Coronary artery (tissue), 2 donors: ENCODE measurements around the gene BASP1.
"Not testable (repeated sequence)": the region's sequence is repeated elsewhere in the genome, so short reads cannot be mapped to it uniquely, and the experiment has no call there.

Source experiments
- DNase-seq: peaks from one replicate; pipeline ENCODE4 v3.0.0-alpha.2; 2017; ENCODE audit warnings: low spot score
- H3K27ac ChIP-seq, 2 donors: fragments of 200-600 bp; sonication (generic); one replicate each; pipeline ENCODE4 v1.5.1; 2016 to 2019
- H3K4me3 ChIP-seq: fragments of 200-600 bp; sonication (generic); 2 replicates; pipeline ENCODE4 v1.5.1; 2016; ENCODE audit warnings: mild to moderate bottlenecking, moderate library complexity
- TF ChIP-seq, protein P1 (sequence below): fragments of 200-600 bp; sonication (generic); IDR thresholded peaks from one replicate; pipeline ENCODE4 v1.5.1; 2019; ENCODE audit warnings: antibody characterized with exemption

The BASP1 gene

DNA sequence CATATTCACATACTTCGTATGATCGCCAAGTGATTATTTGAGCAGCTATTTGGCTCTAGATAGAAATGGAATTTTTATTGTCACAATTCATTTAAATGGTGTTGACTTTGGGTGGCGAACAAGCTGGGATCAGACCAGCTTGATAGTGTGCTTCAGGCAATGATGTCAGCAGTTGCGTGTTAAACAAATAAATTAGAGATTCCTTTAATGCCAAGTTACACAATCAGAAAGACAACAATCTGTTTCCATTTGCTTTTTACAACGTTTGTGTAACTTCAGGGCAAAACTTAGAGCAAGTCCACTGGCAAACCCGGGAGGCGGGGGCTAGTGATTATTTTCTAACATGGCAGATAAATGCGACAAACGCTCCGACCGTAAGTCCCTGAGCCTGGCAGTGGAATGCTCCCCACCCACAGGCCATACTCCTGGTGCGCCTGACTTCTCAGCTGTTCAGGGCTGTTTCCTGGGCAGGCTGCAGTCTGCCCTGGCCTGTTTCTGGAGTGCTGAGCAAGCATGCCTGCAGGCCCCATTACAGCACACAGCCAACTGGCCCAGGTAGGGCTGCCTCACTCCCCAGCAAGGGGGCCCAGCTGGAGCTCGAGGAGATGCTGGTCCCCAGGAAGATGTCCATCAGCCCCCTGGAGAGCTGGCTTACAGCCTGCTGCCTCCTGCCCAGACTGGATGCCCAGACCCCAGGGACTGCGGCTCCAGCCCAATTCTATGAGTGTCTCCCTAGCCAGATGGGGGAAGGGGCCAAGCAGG, 88.7 kb downstream of the BASP1 start:
- H3K27ac ChIP-seq, result peak overlapping the region; percentile 65 to 86
- peak; percentile 79 for DNase-seq
- TF ChIP-seq, protein P1, sequence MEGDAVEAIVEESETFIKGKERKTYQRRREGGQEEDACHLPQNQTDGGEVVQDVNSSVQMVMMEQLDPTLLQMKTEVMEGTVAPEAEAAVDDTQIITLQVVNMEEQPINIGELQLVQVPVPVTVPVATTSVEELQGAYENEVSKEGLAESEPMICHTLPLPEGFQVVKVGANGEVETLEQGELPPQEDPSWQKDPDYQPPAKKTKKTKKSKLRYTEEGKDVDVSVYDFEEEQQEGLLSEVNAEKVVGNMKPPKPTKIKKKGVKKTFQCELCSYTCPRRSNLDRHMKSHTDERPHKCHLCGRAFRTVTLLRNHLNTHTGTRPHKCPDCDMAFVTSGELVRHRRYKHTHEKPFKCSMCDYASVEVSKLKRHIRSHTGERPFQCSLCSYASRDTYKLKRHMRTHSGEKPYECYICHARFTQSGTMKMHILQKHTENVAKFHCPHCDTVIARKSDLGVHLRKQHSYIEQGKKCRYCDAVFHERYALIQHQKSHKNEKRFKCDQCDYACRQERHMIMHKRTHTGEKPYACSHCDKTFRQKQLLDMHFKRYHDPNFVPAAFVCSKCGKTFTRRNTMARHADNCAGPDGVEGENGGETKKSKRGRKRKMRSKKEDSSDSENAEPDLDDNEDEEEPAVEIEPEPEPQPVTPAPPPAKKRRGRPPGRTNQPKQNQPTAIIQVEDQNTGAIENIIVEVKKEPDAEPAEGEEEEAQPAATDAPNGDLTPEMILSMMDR, result no peak
- H3K4me3 ChIP-seq, result peak overlapping the region; percentile 50

DNA sequence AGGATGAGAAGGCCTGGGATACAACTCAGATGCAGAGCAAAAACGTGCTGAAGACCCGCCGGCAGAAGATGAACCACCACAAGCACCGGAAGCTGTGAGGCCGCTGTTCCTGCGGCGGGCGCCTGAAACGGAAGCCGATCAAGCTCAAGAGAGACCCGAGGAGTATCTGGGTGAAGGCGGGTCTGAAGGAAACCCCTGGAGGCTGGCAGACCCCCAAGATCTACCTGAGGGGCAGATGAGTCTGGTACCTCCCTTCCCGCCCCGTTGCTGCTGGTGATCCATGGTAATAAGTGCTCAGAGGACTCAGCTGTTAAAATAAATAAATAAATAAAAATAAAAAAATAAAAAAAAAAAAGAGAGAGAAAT, 89.3 kb downstream of the BASP1 start:
- no peak for DNase-seq
- TF ChIP-seq, protein P1, result no peak
- Histone ChIP-seq H3K27ac (peak overlapping the region; percentile 65 to 86), H3K4me3 (peak overlapping the region; percentile 50)

DNA sequence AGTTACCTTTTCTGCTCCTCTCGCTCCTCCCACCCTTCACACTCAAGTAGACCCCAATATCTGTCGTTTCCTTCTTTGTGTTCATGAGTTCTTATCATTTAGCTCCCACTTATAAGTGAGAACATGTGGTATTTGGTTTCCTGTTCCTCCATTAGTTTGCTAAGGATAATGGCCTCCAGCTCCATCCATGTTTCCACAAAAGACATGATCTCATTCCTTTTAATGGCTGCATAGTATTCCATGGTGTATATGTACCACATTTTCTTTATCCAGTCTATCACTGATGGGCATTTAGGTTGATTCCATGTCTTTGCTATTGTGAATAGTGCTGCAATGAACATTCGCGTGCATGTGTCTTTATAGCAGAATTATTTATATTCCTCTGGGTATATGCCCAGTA, 90.0 kb downstream of the BASP1 start:
- not testable (repeated sequence) for H3K4me3 ChIP-seq, H3K27ac ChIP-seq, DNase-seq

DNA sequence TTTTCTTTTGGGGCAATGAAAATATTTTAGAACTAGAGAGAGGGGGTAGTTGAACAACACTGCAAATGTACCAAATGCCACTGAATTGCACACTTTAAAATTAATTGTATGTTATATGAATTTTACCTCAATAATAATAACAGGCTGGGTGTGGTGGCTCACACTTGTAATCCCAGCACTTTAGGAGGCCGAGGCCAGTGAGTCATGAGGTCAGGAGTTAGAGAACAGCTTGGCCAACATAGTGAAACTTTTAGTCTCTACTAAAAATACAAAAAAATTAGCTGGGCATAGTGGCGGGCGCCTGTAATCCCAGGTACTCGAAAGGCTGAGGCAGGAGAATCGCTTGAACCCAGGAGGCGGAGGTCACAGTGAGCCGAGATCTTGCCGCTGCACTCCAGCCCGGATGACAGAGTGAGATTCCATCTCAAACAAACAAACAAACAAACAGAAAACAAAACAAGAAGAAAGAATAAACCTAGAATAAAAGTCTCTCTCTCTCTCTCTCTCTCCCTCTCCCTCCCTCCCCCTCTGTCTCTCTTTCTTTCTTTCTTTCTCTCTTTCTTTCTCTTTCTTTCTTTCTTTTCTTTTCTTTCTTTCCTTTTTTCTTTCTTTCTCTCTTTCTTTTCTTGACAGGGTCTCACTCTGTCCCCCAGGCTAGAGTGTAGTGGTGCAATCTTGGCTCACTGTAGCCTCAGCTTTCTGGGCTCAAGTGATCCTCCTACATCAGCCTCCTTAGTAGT, 91.1 kb downstream of the BASP1 start:
- TF ChIP-seq, protein P1, result no peak
- Histone ChIP-seq H3K4me3 (no peak overlapping the region), H3K27ac (no peak overlapping the region)
- no peak for DNase-seq

DNA sequence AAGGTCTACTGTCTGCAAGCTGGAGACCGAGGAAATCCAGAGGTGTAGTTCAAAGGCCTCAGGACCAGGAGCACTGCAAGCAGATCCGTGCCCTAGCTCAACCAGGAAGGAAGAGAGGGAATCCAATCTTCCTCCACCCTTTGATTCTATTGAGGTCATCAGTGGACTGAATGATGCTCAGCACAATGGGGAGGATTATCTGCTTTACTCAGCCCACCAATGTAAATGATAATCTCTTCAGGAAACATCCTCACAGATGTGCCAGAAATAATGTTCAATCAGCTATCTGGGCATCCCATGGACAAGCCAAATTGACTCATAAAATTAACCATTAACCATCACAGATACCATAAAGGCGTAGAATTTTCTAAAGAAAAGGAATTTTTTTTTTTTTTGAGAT, 92.0 kb downstream of the BASP1 start:
- Histone ChIP-seq H3K27ac (no peak overlapping the region), H3K4me3 (no peak overlapping the region)
- no peak for DNase-seq
- TF ChIP-seq, protein P1, result no peak

DNA sequence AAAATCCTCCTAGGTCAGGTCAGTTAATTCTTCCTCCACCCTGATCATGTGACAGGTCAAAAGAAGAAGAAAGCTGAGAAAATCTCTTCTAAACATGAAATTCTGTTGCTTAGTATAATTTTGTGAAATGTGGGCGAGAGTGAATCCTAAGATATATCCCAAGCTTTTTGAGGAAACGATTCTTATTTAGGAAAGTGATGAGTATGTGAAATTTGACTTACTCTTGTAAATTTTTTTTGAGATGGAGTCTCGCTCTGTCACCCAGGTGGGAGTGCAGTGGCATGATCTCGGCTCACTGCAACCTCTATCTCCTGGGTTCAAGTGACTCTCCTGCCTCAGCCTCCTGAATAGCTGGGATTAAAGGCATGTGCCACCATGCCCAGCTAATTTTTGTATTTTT, 93.1 kb downstream of the BASP1 start:
- not testable (repeated sequence) for H3K4me3 ChIP-seq, DNase-seq, H3K27ac ChIP-seq

DNA sequence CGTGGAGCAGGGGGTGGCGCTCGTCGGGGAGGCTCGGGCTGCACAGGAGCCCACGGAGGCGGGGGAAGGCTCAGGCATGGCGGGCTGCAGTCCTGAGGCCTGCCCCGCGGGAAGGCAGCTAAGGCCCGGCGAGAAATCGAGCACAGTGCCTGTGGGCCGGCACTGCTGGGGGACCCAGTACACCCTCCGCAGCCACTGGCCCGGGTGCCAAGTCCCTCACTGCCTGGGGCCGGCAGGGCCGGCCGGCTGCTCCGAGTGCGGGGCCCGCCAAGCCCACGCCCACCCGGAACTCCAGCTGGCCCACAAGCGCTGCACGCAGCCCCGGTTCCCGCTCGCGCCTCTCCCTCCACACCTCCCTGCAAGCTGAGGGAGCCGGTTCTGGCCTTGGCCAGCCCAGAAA, 94.4 kb downstream of the BASP1 start:
- not testable (repeated sequence) for H3K4me3 ChIP-seq, DNase-seq, H3K27ac ChIP-seq

DNA sequence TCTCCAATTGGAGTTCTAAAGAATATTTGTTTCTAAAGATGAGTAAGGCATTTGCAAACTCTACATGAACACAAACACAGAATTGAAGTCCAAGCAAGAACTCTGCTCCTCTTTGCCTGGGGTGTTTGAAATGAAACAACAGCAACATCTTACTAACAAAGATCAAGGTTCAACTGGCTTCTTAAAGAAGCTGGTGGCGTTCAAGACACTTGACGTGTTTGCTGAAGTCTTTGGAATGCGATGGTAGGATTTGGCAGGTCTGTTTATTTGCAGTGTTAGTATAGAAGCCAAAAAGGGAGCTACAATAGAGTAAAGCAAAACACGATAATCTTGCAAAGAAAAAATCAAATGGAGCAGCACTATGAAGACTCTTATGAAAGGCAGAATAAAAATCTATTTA, 94.9 kb downstream of the BASP1 start:
- TF ChIP-seq, protein P1, result no peak
- Histone ChIP-seq H3K4me3 (no peak overlapping the region), H3K27ac (no peak overlapping the region)
- no peak for DNase-seq
